BJ (cell line): ENCODE results near the gene DOHH. TPM values are rescaled to one million over a fixed set of nuclear protein-coding genes. Genes with fewer than 3 reads are reported as not detected.

Experiments used
- CTCF ChIA-PET: fragments of 350-600 bp; formaldehyde crosslinking; extraction: SDS; loops from one replicate; lab custom pipeline; 2021; ENCODE audit warnings: antibody characterized with exemption, inconsistent platforms; lab: Yijun Ruan, JAX
- POLR2A ChIA-PET: fragments of 300-600 bp; sonication (Branson Sonifier 250); formaldehyde crosslinking; extraction: SDS; loops from one replicate; lab custom pipeline; 2021; ENCODE audit warnings: antibody characterized with exemption; lab: Charles Lee
- DNase-seq: peaks from one replicate; pipeline ENCODE4 v3.0.0-alpha.2; 2011; ENCODE audit warnings: low read depth
- H3K27me3 ChIP-seq: 2 replicates; pipeline ENCODE4 v1.6.0; 2011; ENCODE audit warnings: low read length; ENCODE audit not compliant: control insufficient read depth, insufficient read depth
- H3K36me3 ChIP-seq: 2 replicates; pipeline ENCODE4 v1.5.1; 2011; ENCODE audit warnings: low read length; ENCODE audit not compliant: control insufficient read depth, insufficient read depth
- H3K4me3 ChIP-seq: 2 replicates; pipeline ENCODE4 v1.5.1; 2011; ENCODE audit warnings: low read depth, mild to moderate bottlenecking, control low read depth, low read length
- CTCF ChIP-seq: IDR thresholded peaks from 2 replicates; pipeline ENCODE4 v1.5.1; 2011; ENCODE audit warnings: low read depth, mild to moderate bottlenecking, control low read depth, inconsistent platforms, low read length, moderate library complexity; ENCODE audit not compliant: insufficient read depth
- polyA plus RNA-seq: library from polyadenylated mRNA; depleted of rRNA; stranded (reverse); fragments of >200 nt; gene quantifications from 2 replicates; pipeline ENCODE4 v1.2.3, GENCODE V29; 2011

The DOHH gene
- polyA plus RNA-seq, 1 experiment = 8.3 TPM

GRCh38 chr19:3546119-3546518, 45.6 kb upstream of the DOHH start:
- ChIA-PET POLR2A (no interaction called here), CTCF (interaction anchor here (0.6 to 5.5 kb wide), 13 partner anchors 9 to 217 kb away, joined by 3 to 57 read pairs (median 4); partner anchors contain the start of genes MFSD12 and TJP3)
- H3K4me3 ChIP-seq = no peak overlapping the region
- no peaks in the 10 kb centered on the region for H3K27me3 ChIP-seq
- peaks cover 26% of the 10 kb centered on the region for H3K36me3 ChIP-seq
- TF ChIP-seq CTCF = no peak
- no peak for DNase-seq

DNA sequence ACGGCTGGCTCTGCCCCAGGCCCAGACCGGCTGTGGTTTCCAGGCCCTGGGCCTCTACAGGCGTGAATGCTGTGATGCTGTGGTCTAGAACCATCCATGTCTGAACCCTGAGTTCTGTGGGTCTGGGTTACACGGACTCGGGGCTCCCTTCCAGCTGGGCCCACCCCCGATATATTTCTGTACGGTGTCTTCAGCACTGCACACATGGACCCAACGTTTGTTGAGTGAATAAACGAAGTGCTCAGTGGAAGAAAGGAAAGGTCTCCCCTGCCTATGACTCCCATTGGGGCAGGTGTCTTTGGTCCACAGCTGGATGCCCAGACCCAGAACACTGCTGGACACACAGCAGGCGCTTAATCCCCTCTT, 45.2 kb upstream of the DOHH start:
- DNase-seq = no peak
- Histone ChIP-seq H3K36me3 (peaks cover 26% of the 10 kb centered on the region), H3K27me3 (no peaks in the 10 kb centered on the region), H3K4me3 (no peak overlapping the region)
- CTCF ChIA-PET = interaction anchor here (0.7 to 5.5 kb wide), 23 partner anchors 9 to 244 kb away, joined by 3 to 57 read pairs (median 5); partner anchors contain the start of genes MFSD12 and TJP3
- TF ChIP-seq CTCF = no peak
- POLR2A ChIA-PET = no interaction called here

GRCh38 chr19:3544742-3545668, 44.5 kb upstream of the DOHH start:
- peak; percentile 98 for TF ChIP-seq CTCF
- no peak overlapping the region for H3K4me3 ChIP-seq
- no peaks in the 10 kb centered on the region for H3K27me3 ChIP-seq
- CTCF ChIA-PET = interaction anchor here (0.6 to 5.5 kb wide), 26 partner anchors 8 to 243 kb away, joined by 3 to 57 read pairs (median 4); partner anchors contain the start of genes MFSD12 and TJP3
- no peak for DNase-seq
- H3K36me3 ChIP-seq = peaks cover 26% of the 10 kb centered on the region
- POLR2A ChIA-PET = no interaction called here

- DNase-seq = no peak
- no peak for TF ChIP-seq CTCF
- H3K36me3 ChIP-seq = peaks cover 27% of the 10 kb centered on the region
- H3K4me3 ChIP-seq = no peak overlapping the region
- no peaks in the 10 kb centered on the region for H3K27me3 ChIP-seq
- ChIA-PET CTCF (interaction anchor here (0.5 to 5.5 kb wide), 6 partner anchors 12 to 217 kb away, joined by 3 to 57 read pairs (median 6); partner anchors contain the start of gene MFSD12), POLR2A (no interaction called here)
These were observed 43.5 kb upstream of the DOHH start for GRCh38 chr19:3544058-3544376.
